HEK293 (cell line): ENCODE data around the gene FRMD8.
A peak's percentile ranks its signal among the peaks of the same experiment; 100 is the strongest.

ENCODE experiments used
- GLI4 ChIP-seq: fragments of 450-650 bp; formaldehyde crosslinking; IDR thresholded peaks from 2 replicates; pipeline ENCODE4 v1.5.1; 2016; ENCODE audit warnings: missing biosample characterization, missing genetic modification characterization
- GLIS2 ChIP-seq: fragments of 450-650 bp; formaldehyde crosslinking; IDR thresholded peaks from 2 replicates; pipeline ENCODE4 v1.5.1; 2016; ENCODE audit warnings: missing biosample characterization, missing genetic modification characterization
- HOXA7 ChIP-seq: sonication (generic); formaldehyde crosslinking; IDR thresholded peaks from 2 replicates; pipeline ENCODE4 v1.8.1; 2022; ENCODE audit warnings: missing genetic modification reagents, borderline replicate concordance
- IKZF3 ChIP-seq: fragments of 450-650 bp; IDR thresholded peaks from 2 replicates; pipeline ENCODE4 v1.5.0; 2018; ENCODE audit warnings: missing biosample characterization, mild to moderate bottlenecking, missing genetic modification characterization, moderate library complexity
- KLF1 ChIP-seq: fragments of 450-650 bp; formaldehyde crosslinking; IDR thresholded peaks from 2 replicates; pipeline ENCODE4 v1.5.1; 2016; ENCODE audit warnings: missing biosample characterization, missing genetic modification characterization
- KLF8 ChIP-seq: fragments of 450-650 bp; formaldehyde crosslinking; IDR thresholded peaks from 2 replicates; pipeline ENCODE4 v1.5.1; 2016; ENCODE audit warnings: missing biosample characterization, missing genetic modification characterization
- MEIS1 ChIP-seq: sonication (generic); formaldehyde crosslinking; IDR thresholded peaks from 2 replicates; pipeline ENCODE4 v1.8.1; 2022; ENCODE audit warnings: missing genetic modification reagents, mild to moderate bottlenecking, borderline replicate concordance
- OVOL3 ChIP-seq: fragments of 450-650 bp; formaldehyde crosslinking; IDR thresholded peaks from 2 replicates; pipeline ENCODE4 v1.5.1; 2016; ENCODE audit warnings: missing biosample characterization, missing genetic modification characterization
- TRIM28 ChIP-seq: IDR thresholded peaks from 2 replicates; pipeline ENCODE4 v1.6.1; 2011; ENCODE audit warnings: low read length, control low read depth, borderline replicate concordance
- WT1 ChIP-seq: fragments of 450-650 bp; formaldehyde crosslinking; IDR thresholded peaks from 2 replicates; pipeline ENCODE4 v1.5.1; 2016; ENCODE audit warnings: missing biosample characterization, missing genetic modification characterization
- YY2 ChIP-seq: fragments of 450-650 bp; formaldehyde crosslinking; IDR thresholded peaks from 2 replicates; pipeline ENCODE4 v1.5.1; 2016; ENCODE audit warnings: missing biosample characterization, missing genetic modification characterization
- ZBTB1 ChIP-seq: fragments of 450-650 bp; formaldehyde crosslinking; IDR thresholded peaks from 2 replicates; pipeline ENCODE4 v1.5.1; 2016; ENCODE audit warnings: missing biosample characterization, missing genetic modification characterization
- ZBTB7A ChIP-seq: fragments of 450-650 bp; formaldehyde crosslinking; IDR thresholded peaks from 2 replicates; pipeline ENCODE4 v1.5.1; 2016; ENCODE audit warnings: low read depth, missing biosample characterization, missing genetic modification characterization
- ZFP37 ChIP-seq: fragments of 450-650 bp; formaldehyde crosslinking; IDR thresholded peaks from 2 replicates; pipeline ENCODE4 v1.5.1; 2016; ENCODE audit warnings: missing biosample characterization, missing genetic modification characterization
- ZFP69B ChIP-seq: fragments of 450-650 bp; formaldehyde crosslinking; IDR thresholded peaks from 2 replicates; pipeline ENCODE4 v1.5.1; 2016; ENCODE audit warnings: missing biosample characterization, missing genetic modification characterization
- ZNF10 ChIP-seq: fragments of 450-650 bp; formaldehyde crosslinking; IDR thresholded peaks from 2 replicates; pipeline ENCODE4 v1.5.1; 2017; ENCODE audit warnings: missing biosample characterization, missing genetic modification characterization
- ZNF202 ChIP-seq: fragments of 450-650 bp; formaldehyde crosslinking; IDR thresholded peaks from 2 replicates; pipeline ENCODE4 v1.5.1; 2016; ENCODE audit warnings: missing biosample characterization, missing genetic modification characterization, borderline replicate concordance
- ZNF248 ChIP-seq: fragments of 450-650 bp; formaldehyde crosslinking; IDR thresholded peaks from 2 replicates; pipeline ENCODE4 v1.5.1; 2017; ENCODE audit warnings: missing biosample characterization, missing genetic modification characterization
- ZNF548 ChIP-seq: fragments of 450-650 bp; formaldehyde crosslinking; IDR thresholded peaks from 2 replicates; pipeline ENCODE4 v1.5.1; 2016; ENCODE audit warnings: missing biosample characterization, missing genetic modification characterization
- ZNF549 ChIP-seq: fragments of 450-650 bp; IDR thresholded peaks from 2 replicates; pipeline ENCODE4 v1.5.1; 2018; ENCODE audit warnings: missing biosample characterization, missing genetic modification characterization, mild to moderate bottlenecking, inconsistent platforms, moderate library complexity
- ZNF596 ChIP-seq: fragments of 450-650 bp; IDR thresholded peaks from 2 replicates; pipeline ENCODE4 v1.5.0; 2018; ENCODE audit warnings: missing biosample characterization, mild to moderate bottlenecking, missing genetic modification characterization, moderate library complexity
- ZNF654 ChIP-seq: fragments of 450-650 bp; formaldehyde crosslinking; IDR thresholded peaks from 2 replicates; pipeline ENCODE4 v1.5.1; 2016; ENCODE audit warnings: low read depth, missing biosample characterization, missing genetic modification characterization
- ZNF76 ChIP-seq: fragments of 450-650 bp; formaldehyde crosslinking; IDR thresholded peaks from 2 replicates; pipeline ENCODE4; 2016; ENCODE audit warnings: low read depth, missing biosample characterization, missing genetic modification characterization, borderline replicate concordance
- ZNF768 ChIP-seq: fragments of 450-650 bp; formaldehyde crosslinking; IDR thresholded peaks from 2 replicates; pipeline ENCODE4 v1.5.1; 2018; ENCODE audit warnings: missing biosample characterization, mild to moderate bottlenecking, missing genetic modification characterization
- ZNF777 ChIP-seq: fragments of 450-650 bp; formaldehyde crosslinking; IDR thresholded peaks from 2 replicates; pipeline ENCODE4 v1.5.1; 2017; ENCODE audit warnings: missing biosample characterization, missing genetic modification characterization, borderline replicate concordance
- ZSCAN23 ChIP-seq: fragments of 450-650 bp; formaldehyde crosslinking; IDR thresholded peaks from 2 replicates; pipeline ENCODE4 v1.5.1; 2016; ENCODE audit warnings: missing biosample characterization, missing genetic modification characterization
- TF ChIP-seq, protein P1 (sequence below): fragments of 450-650 bp; formaldehyde crosslinking; IDR thresholded peaks from 2 replicates; pipeline ENCODE4 v1.5.1; 2016; ENCODE audit warnings: missing biosample characterization, missing genetic modification characterization
- TF ChIP-seq, protein P2 (sequence below): fragments of 450-650 bp; formaldehyde crosslinking; IDR thresholded peaks from 2 replicates; pipeline ENCODE4 v1.5.1; 2016; ENCODE audit warnings: missing biosample characterization, missing genetic modification characterization
- TF ChIP-seq, protein P3 (sequence below): fragments of 450-650 bp; formaldehyde crosslinking; IDR thresholded peaks from 2 replicates; pipeline ENCODE4 v1.5.1; 2016; ENCODE audit warnings: missing biosample characterization, missing genetic modification characterization
- TF ChIP-seq, protein P4 (sequence below): fragments of 450-650 bp; formaldehyde crosslinking; IDR thresholded peaks from 2 replicates; pipeline ENCODE4 v1.5.1; 2016; ENCODE audit warnings: missing biosample characterization, missing genetic modification characterization
- TF ChIP-seq, protein P5 (sequence below): fragments of 450-650 bp; formaldehyde crosslinking; IDR thresholded peaks from 2 replicates; pipeline ENCODE4 v1.5.1; 2016; ENCODE audit warnings: missing biosample characterization, missing genetic modification characterization, low read depth

The FRMD8 gene

DNA sequence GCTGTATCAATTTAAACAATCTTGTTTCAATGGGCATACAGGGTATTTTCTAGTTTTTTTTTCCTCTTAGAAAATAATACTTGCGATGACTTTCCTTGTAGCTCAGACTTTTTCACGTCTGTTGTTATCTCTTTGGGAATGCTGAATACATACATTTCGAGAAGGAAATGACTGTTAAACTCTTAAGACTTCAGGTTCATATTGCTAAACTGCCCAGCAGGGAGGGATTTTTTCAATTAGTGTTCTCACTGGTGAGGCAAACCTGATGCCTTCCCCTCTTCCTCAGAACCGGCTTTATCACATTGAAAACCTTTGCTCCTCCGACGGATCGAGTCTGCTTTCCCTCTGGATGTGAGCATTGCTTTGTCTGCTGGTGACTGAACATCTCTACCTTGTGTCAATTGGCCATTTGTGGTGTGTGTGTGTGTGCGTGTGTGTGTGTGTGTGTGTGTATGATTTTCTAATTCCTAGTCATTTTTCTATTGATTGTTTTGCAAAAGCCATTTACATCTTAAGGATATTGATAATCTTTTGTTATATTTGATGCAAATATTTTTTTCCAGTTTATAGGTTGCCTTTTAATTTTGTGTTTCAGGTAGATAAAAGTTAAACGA is 42.7 kb downstream of the FRMD8 start (continued):
- TF ChIP-seq ZFP37 (tag by site-specific recombination), result peak; percentile 24; the same call in 1 of the 2 replicates
- no peak for TF ChIP-seq OVOL3 (tag by site-specific recombination)
- no peak for TF ChIP-seq TRIM28
- no peak for TF ChIP-seq ZNF549 (tag by site-specific recombination)
- TF ChIP-seq ZBTB7A, result no peak
- TF ChIP-seq KLF1, result no peak
- no peak for TF ChIP-seq GLI4 (tag by site-specific recombination)
- TF ChIP-seq ZNF768, result no peak
- TF ChIP-seq ZNF202 (tag by site-specific recombination), result no peak
- no peak for TF ChIP-seq ZNF248 (tag by site-specific recombination)
- TF ChIP-seq WT1 (tag by site-specific recombination), result no peak
- TF ChIP-seq, protein P1, sequence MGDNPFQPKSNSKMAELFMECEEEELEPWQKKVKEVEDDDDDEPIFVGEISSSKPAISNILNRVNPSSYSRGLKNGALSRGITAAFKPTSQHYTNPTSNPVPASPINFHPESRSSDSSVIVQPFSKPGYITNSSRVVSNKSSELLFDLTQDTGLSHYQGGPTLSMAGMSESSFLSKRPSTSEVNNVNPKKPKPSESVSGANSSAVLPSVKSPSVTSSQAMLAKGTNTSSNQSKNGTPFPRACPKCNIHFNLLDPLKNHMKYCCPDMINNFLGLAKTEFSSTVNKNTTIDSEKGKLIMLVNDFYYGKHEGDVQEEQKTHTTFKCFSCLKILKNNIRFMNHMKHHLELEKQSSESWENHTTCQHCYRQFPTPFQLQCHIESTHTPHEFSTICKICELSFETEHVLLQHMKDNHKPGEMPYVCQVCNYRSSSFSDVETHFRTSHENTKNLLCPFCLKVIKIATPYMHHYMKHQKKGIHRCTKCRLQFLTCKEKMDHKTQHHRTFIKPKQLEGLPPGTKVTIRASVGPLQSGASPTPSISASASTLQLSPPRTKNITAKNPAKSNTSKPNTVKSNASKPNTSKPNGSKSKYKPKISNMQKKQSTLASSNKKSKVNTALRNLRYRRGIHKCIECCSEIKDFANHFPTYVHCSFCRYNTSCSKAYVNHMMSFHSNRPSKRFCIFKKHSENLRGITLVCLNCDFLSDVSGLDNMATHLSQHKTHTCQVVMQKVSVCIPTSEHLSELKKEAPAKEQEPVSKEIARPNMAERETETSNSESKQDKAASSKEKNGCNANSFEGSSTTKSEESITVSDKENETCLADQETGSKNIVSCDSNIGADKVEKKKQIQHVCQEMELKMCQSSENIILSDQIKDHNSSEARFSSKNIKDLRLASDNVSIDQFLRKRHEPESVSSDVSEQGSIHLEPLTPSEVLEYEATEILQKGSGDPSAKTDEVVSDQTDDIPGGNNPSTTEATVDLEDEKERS (tag by site-specific recombination), result no peak
- peak; percentile 31; the same call in 1 of the 2 replicates for TF ChIP-seq ZFP69B (tag by site-specific recombination)
- no peak for TF ChIP-seq ZNF76 (tag by site-specific recombination)
- no peak for TF ChIP-seq ZNF10 (tag by site-specific recombination)
- TF ChIP-seq ZNF777 (tag by site-specific recombination), result no peak
- no peak for TF ChIP-seq HOXA7 (CRISPR knock-in tag)
- TF ChIP-seq YY2 (tag by site-specific recombination), result no peak
- no peak for TF ChIP-seq ZNF548 (tag by site-specific recombination)
- TF ChIP-seq, protein P2, sequence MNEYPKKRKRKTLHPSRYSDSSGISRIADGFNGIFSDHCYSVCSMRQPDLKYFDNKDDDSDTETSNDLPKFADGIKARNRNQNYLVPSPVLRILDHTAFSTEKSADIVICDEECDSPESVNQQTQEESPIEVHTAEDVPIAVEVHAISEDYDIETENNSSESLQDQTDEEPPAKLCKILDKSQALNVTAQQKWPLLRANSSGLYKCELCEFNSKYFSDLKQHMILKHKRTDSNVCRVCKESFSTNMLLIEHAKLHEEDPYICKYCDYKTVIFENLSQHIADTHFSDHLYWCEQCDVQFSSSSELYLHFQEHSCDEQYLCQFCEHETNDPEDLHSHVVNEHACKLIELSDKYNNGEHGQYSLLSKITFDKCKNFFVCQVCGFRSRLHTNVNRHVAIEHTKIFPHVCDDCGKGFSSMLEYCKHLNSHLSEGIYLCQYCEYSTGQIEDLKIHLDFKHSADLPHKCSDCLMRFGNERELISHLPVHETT (tag by site-specific recombination), result no peak
- 0 out of 2 replicates have a peak, but pooled peaks have one; percentile 4 for TF ChIP-seq ZNF654 (tag by site-specific recombination)
- TF ChIP-seq GLIS2 (tag by site-specific recombination), result no peak
- TF ChIP-seq ZSCAN23 (tag by site-specific recombination), result no peak
- TF ChIP-seq KLF8 (tag by site-specific recombination), result peak; percentile 23; the same call in 1 of the 2 replicates
- no peak for TF ChIP-seq ZBTB1 (tag by site-specific recombination)
- no peak for TF ChIP-seq ZNF596 (tag by site-specific recombination)
- TF ChIP-seq MEIS1 (CRISPR knock-in tag), result no peak
- peak; percentile 65; the same call in 1 of the 2 replicates for TF ChIP-seq IKZF3 (tag by site-specific recombination)
- TF ChIP-seq, protein P3, sequence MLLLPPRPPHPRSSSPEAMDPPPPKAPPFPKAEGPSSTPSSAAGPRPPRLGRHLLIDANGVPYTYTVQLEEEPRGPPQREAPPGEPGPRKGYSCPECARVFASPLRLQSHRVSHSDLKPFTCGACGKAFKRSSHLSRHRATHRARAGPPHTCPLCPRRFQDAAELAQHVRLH (tag by site-specific recombination), result no peak
- TF ChIP-seq, protein P4, sequence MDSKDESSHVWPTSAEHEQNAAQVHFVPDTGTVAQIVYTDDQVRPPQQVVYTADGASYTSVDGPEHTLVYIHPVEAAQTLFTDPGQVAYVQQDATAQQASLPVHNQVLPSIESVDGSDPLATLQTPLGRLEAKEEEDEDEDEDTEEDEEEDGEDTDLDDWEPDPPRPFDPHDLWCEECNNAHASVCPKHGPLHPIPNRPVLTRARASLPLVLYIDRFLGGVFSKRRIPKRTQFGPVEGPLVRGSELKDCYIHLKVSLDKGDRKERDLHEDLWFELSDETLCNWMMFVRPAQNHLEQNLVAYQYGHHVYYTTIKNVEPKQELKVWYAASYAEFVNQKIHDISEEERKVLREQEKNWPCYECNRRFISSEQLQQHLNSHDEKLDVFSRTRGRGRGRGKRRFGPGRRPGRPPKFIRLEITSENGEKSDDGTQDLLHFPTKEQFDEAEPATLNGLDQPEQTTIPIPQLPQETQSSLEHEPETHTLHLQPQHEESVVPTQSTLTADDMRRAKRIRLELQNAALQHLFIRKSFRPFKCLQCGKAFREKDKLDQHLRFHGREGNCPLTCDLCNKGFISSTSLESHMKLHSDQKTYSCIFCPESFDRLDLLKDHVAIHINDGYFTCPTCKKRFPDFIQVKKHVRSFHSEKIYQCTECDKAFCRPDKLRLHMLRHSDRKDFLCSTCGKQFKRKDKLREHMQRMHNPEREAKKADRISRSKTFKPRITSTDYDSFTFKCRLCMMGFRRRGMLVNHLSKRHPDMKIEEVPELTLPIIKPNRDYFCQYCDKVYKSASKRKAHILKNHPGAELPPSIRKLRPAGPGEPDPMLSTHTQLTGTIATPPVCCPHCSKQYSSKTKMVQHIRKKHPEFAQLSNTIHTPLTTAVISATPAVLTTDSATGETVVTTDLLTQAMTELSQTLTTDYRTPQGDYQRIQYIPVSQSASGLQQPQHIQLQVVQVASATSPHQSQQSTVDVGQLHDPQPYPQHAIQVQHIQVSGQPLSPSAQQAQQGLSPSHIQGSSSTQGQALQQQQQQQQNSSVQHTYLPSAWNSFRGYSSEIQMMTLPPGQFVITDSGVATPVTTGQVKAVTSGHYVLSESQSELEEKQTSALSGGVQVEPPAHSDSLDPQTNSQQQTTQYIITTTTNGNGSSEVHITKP (tag by site-specific recombination), result no peak; the same call in 1 of the 2 replicates
- TF ChIP-seq, protein P5, sequence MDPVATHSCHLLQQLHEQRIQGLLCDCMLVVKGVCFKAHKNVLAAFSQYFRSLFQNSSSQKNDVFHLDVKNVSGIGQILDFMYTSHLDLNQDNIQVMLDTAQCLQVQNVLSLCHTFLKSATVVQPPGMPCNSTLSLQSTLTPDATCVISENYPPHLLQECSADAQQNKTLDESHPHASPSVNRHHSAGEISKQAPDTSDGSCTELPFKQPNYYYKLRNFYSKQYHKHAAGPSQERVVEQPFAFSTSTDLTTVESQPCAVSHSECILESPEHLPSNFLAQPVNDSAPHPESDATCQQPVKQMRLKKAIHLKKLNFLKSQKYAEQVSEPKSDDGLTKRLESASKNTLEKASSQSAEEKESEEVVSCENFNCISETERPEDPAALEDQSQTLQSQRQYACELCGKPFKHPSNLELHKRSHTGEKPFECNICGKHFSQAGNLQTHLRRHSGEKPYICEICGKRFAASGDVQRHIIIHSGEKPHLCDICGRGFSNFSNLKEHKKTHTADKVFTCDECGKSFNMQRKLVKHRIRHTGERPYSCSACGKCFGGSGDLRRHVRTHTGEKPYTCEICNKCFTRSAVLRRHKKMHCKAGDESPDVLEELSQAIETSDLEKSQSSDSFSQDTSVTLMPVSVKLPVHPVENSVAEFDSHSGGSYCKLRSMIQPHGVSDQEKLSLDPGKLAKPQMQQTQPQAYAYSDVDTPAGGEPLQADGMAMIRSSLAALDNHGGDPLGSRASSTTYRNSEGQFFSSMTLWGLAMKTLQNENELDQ, result no peak
